GM18505 (cell line): Measurements from ENCODE around the gene ARID2.

Experiments
- ATAC-seq: cut with Tn5 transposase; IDR thresholded peaks from one replicate; pipeline ENCODE4 v1.9.1; 2021; ENCODE audit not compliant: unreplicated experiment
- POLR2A ChIP-seq: IDR thresholded peaks from 4 replicates; pipeline ENCODE4 v1.6.1; 2011; ENCODE audit warnings: borderline replicate concordance; ENCODE audit not compliant: insufficient read depth, insufficient read length; ENCODE audit errors: extremely low read depth

Gene ARID2

GRCh38 chr12:45729233-45730083 lies at the start of gene ARID2:
TSS of gene ARID2 (plus strand) at chr12:45729706. CDS start at chr12:45729837, 131 bp downstream.
- ATAC-seq: peak; percentile 15
- no peak for TF ChIP-seq POLR2A

GRCh38 chr12:45680362-45680761 lies 49.1 kb upstream of the ARID2 start:
- no peak for ATAC-seq
- TF ChIP-seq POLR2A: no peak

GRCh38 chr12:45681465-45681864 lies 48.0 kb upstream of the ARID2 start:
- no peak for TF ChIP-seq POLR2A

GRCh38 chr12:45685680-45686079 lies 43.8 kb upstream of the ARID2 start:
- no peak for ATAC-seq
- TF ChIP-seq POLR2A: no peak

More at GRCh38 chr12:45681465-45681864, 48.0 kb upstream of the ARID2 start:
- ATAC-seq: no peak

GRCh38 chr12:45687081-45688015 lies 42.2 kb upstream of the ARID2 start:
- no peak for ATAC-seq
- no peak for TF ChIP-seq POLR2A

GRCh38 chr12:45688183-45688582 lies 41.3 kb upstream of the ARID2 start:
- ATAC-seq: no peak
- TF ChIP-seq POLR2A: no peak

- TF ChIP-seq POLR2A: no peak
- ATAC-seq: no peak
These were observed 34.5 kb upstream of the ARID2 start for GRCh38 chr12:45695035-45695434.

- ATAC-seq: no peak
- TF ChIP-seq POLR2A: no peak
These were observed 33.9 kb upstream of the ARID2 start for GRCh38 chr12:45695606-45696005.

GRCh38 chr12:45696049-45696448 lies 33.5 kb upstream of the ARID2 start:
- ATAC-seq: no peak
- no peak for TF ChIP-seq POLR2A

GRCh38 chr12:45697371-45697770 lies 32.1 kb upstream of the ARID2 start:
- TF ChIP-seq POLR2A: no peak
- ATAC-seq: no peak

- no peak for TF ChIP-seq POLR2A
- no peak for ATAC-seq
These were observed 28.2 kb upstream of the ARID2 start for GRCh38 chr12:45701296-45701695.

GRCh38 chr12:45703942-45704341 lies 25.6 kb upstream of the ARID2 start:
- no peak for TF ChIP-seq POLR2A
- no peak for ATAC-seq

GRCh38 chr12:45704968-45705367 lies 24.5 kb upstream of the ARID2 start:
- ATAC-seq: no peak
- no peak for TF ChIP-seq POLR2A
